ENCODE measurements around the gene MAML3. TPM values are rescaled to one million over a fixed set of nuclear protein-coding genes. Genes with fewer than 3 reads are reported as not detected.

Gene MAML3
- total and polyA plus RNA-seq, 2 experiments from 2014 or later: 4.1 to 11.2 TPM

DNA sequence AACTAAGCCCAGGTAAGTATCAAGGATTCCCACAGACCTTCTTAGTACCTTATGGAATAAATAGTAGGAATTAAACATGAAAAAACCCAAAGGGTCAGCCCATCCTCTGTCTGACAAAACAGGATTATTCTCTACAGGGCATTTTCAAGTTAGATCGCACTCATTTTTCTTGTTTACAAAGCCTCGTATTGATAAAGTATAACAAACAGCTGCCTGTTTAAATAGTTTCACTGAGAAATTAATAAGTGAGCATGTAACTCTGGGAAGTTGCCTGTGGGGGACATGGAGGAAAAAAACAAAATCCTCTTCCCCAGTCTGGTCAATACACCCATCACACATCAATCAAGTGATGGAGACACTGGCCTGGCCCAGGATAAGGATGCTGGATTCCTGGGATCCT, 48.5 kb downstream of the MAML3 start:
- Histone ChIP-seq H3K79me2 (peaks cover 59% of the 10 kb centered on the region), H3K4me1 (ENCODE audit: insufficient read depth) (peaks cover 14% of the 10 kb centered on the region), H3K9me3 (ENCODE audit: low read depth) (no peaks in the 10 kb centered on the region), H3K36me3 (replicated peaks; ENCODE audit: insufficient read depth, low read depth) (no peaks in the 10 kb centered on the region), H3K9me2 (replicated peaks; ENCODE audit: insufficient read depth) (no peaks in the 10 kb centered on the region), H3K4me3 (no peak overlapping the region), H3K27me3 (no peaks in the 10 kb centered on the region), H2AFZ (no peak overlapping the region), H3K4me2 (no peak overlapping the region), H4K20me1 (ENCODE audit: insufficient read depth, poor library complexity, severe bottlenecking) (no peaks in the 10 kb centered on the region), H3K27ac (no peak overlapping the region)
- 79% methylated on average over 2 of the region's 2 CpGs for WGBS (ENCODE audit: low lambda C conversion rate, missing lambda C conversion rate)
- TF ChIP-seq CTCF (IDR thresholded peaks at IDR 0.05; ENCODE audit: poor library complexity): no peak
- TF ChIP-seq EZH2 (IDR thresholded peaks at IDR 0.05; ENCODE audit: borderline replicate concordance): no peak
- no peak for TF ChIP-seq EZH2phosphoT487 (IDR thresholded peaks at IDR 0.05; ENCODE audit: low read depth, severe bottlenecking, unreplicated experiment)
- no peak for DNase-seq (ENCODE audit: low spot score)

GRCh38 chr4:140103676-140104075, 50.3 kb downstream of the MAML3 start:
- TF ChIP-seq EZH2phosphoT487 (IDR thresholded peaks at IDR 0.05; ENCODE audit: low read depth, severe bottlenecking, unreplicated experiment) (no peak), EZH2 (IDR thresholded peaks at IDR 0.05; ENCODE audit: borderline replicate concordance) (no peak), CTCF (IDR thresholded peaks at IDR 0.05; ENCODE audit: poor library complexity) (no peak)
- no peaks in the 10 kb centered on the region for H4K20me1 ChIP-seq (ENCODE audit: insufficient read depth, poor library complexity, severe bottlenecking)
- H3K79me2 ChIP-seq: peaks cover 71% of the 10 kb centered on the region
- H3K36me3 ChIP-seq (replicated peaks; ENCODE audit: insufficient read depth, low read depth): no peaks in the 10 kb centered on the region
- no peaks in the 10 kb centered on the region for H3K9me3 ChIP-seq (ENCODE audit: low read depth)
- H2AFZ ChIP-seq: no peak overlapping the region
- WGBS (ENCODE audit: low lambda C conversion rate, missing lambda C conversion rate): 95% methylated on average over 3 of the region's 3 CpGs
- DNase-seq (ENCODE audit: low spot score): no peak
- H3K9me2 ChIP-seq (replicated peaks; ENCODE audit: insufficient read depth): no peaks in the 10 kb centered on the region
- no peak overlapping the region for H3K4me2 ChIP-seq
- no peak overlapping the region for H3K4me3 ChIP-seq
- peaks cover 17% of the 10 kb centered on the region for H3K4me1 ChIP-seq (ENCODE audit: insufficient read depth)
- no peaks in the 10 kb centered on the region for H3K27me3 ChIP-seq
- no peak overlapping the region for H3K27ac ChIP-seq

DNA sequence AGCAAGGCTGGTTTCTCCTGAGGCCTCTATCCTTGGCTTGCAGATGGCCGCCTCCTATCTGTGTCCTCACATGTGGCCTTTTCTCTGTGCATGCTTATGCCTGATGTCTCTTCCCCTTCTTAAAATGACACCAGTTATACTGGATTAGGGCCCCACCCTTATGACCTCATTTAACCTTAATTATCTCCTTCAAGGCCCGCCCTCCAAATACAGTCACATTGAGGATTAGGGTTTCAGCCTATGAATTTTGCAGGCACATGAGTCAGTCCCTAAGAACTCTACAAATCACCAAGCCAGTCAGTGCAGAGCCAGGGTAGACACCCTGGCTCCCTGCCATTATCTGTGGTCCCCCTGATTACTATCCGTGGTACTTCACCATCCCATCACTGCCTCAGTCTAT, 51.6 kb downstream of the MAML3 start:
- TF ChIP-seq EZH2 (IDR thresholded peaks at IDR 0.05; ENCODE audit: borderline replicate concordance) (no peak), CTCF (IDR thresholded peaks at IDR 0.05; ENCODE audit: poor library complexity) (no peak)
- H3K4me2 ChIP-seq: no peak overlapping the region
- H3K27ac ChIP-seq: no peak overlapping the region

DNA sequence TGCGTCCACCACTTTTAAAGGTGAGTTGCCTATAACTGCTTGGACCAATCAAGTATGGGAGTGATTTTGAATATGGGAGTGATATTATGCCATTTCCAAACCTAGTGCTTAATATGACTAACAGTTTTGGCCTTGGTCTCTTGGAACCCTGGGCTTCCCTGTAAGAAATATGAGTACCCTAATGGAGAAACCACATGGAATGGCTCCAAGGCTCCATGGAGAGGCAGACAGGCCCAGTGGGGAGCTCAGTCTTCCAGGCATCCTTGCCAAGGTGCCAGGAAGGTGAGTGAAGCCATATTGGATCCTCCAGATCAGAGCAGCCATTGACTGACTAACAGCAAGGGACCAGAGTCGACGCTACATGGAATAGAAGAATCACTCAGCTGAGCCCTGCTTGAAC, 53.2 kb downstream of the MAML3 start:
- H2AFZ ChIP-seq: no peak overlapping the region
- no peaks in the 10 kb centered on the region for H3K36me3 ChIP-seq (replicated peaks; ENCODE audit: insufficient read depth, low read depth)
- peaks cover 63% of the 10 kb centered on the region for H3K79me2 ChIP-seq
- H3K9me3 ChIP-seq (ENCODE audit: low read depth): no peaks in the 10 kb centered on the region
- WGBS (ENCODE audit: low lambda C conversion rate, missing lambda C conversion rate): over 99% methylated on average over 3 of the region's 3 CpGs
- no peak for DNase-seq (ENCODE audit: low spot score)
- TF ChIP-seq CTCF (IDR thresholded peaks at IDR 0.05; ENCODE audit: poor library complexity) (no peak), EZH2 (IDR thresholded peaks at IDR 0.05; ENCODE audit: borderline replicate concordance) (no peak), EZH2phosphoT487 (IDR thresholded peaks at IDR 0.05; ENCODE audit: low read depth, severe bottlenecking, unreplicated experiment) (no peak)
- no peaks in the 10 kb centered on the region for H4K20me1 ChIP-seq (ENCODE audit: insufficient read depth, poor library complexity, severe bottlenecking)
- no peaks in the 10 kb centered on the region for H3K9me2 ChIP-seq (replicated peaks; ENCODE audit: insufficient read depth)
- no peak overlapping the region for H3K4me3 ChIP-seq
- H3K4me2 ChIP-seq: no peak overlapping the region
- H3K27ac ChIP-seq: no peak overlapping the region
- peaks cover 36% of the 10 kb centered on the region for H3K4me1 ChIP-seq (ENCODE audit: insufficient read depth)
- no peaks in the 10 kb centered on the region for H3K27me3 ChIP-seq

More for the DNA sequence above, 51.6 kb downstream of the MAML3 start:
- Histone ChIP-seq H3K4me3 (no peak overlapping the region), H2AFZ (no peak overlapping the region), H3K27me3 (no peaks in the 10 kb centered on the region), H3K9me3 (ENCODE audit: low read depth) (no peaks in the 10 kb centered on the region), H3K9me2 (replicated peaks; ENCODE audit: insufficient read depth) (no peaks in the 10 kb centered on the region), H3K4me1 (ENCODE audit: insufficient read depth) (peaks cover 30% of the 10 kb centered on the region), H4K20me1 (ENCODE audit: insufficient read depth, poor library complexity, severe bottlenecking) (no peaks in the 10 kb centered on the region), H3K36me3 (replicated peaks; ENCODE audit: insufficient read depth, low read depth) (no peaks in the 10 kb centered on the region), H3K79me2 (peaks cover 72% of the 10 kb centered on the region)
- 81% methylated on average over 3 of the region's 3 CpGs for WGBS (ENCODE audit: low lambda C conversion rate, missing lambda C conversion rate)
- DNase-seq (ENCODE audit: low spot score): no peak

Data from hepatocyte (in vitro differentiated cells).